RWPE1 (cell line): ENCODE results near the gene PID1.

Experiments
- CTCF ChIA-PET: fragments of 350-600 bp; sonication (Branson Sonifier 250); formaldehyde crosslinking; extraction: SDS; loops from one replicate; lab custom pipeline; 2021; lab: Yijun Ruan, JAX
- POLR2A ChIA-PET: fragments of 400-600 bp; formaldehyde crosslinking; extraction: SDS; loops from one replicate; lab custom pipeline; 2020; ENCODE audit warnings: antibody characterized with exemption; ENCODE audit not compliant: low non-redundant PET; lab: Yijun Ruan, JAX
- DNase-seq: peaks from one replicate; pipeline ENCODE4 v3.0.0; 2012; ENCODE audit warnings: low spot score
- H3K27ac ChIP-seq: fragments of 450-650 bp; 2 replicates; pipeline ENCODE4 v1.5.1; 2017
- TF ChIP-seq, protein P1 (sequence below): fragments of 450-650 bp; conservative IDR thresholded peaks from 2 replicates; pipeline ENCODE4 v1.5.1; 2017; ENCODE audit warnings: low read depth, mild to moderate bottlenecking

Gene PID1

DNA sequence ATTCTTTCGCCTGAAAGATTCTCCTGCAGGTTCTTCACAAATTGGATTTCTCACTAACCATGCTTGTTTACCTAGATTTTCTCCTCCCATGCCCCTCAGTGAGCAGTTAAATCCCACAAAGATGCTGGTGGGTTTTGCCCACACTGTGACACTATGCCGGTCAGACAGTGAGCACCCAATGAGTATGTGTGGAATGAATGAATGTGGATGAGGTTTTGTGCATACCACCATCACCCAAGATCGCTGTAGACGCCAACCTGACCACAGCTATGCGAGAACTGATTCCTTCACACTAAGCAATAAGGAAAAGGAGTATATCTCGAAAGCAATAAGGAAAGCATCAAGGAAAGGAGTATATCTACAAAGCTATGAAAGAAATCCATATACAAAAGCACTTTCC lies 116.7 kb downstream of the PID1 start:
- ChIA-PET CTCF (interaction anchor here (0.6 to 0.8 kb wide), 2 partner anchors 11 to 434 kb away, joined by 3 read pairs; no protein-coding TSS in a partner anchor), POLR2A (no interaction called here)
- no peak overlapping the region for H3K27ac ChIP-seq
- no peak for DNase-seq
- TF ChIP-seq, protein P1, sequence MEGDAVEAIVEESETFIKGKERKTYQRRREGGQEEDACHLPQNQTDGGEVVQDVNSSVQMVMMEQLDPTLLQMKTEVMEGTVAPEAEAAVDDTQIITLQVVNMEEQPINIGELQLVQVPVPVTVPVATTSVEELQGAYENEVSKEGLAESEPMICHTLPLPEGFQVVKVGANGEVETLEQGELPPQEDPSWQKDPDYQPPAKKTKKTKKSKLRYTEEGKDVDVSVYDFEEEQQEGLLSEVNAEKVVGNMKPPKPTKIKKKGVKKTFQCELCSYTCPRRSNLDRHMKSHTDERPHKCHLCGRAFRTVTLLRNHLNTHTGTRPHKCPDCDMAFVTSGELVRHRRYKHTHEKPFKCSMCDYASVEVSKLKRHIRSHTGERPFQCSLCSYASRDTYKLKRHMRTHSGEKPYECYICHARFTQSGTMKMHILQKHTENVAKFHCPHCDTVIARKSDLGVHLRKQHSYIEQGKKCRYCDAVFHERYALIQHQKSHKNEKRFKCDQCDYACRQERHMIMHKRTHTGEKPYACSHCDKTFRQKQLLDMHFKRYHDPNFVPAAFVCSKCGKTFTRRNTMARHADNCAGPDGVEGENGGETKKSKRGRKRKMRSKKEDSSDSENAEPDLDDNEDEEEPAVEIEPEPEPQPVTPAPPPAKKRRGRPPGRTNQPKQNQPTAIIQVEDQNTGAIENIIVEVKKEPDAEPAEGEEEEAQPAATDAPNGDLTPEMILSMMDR, result no peak

DNA sequence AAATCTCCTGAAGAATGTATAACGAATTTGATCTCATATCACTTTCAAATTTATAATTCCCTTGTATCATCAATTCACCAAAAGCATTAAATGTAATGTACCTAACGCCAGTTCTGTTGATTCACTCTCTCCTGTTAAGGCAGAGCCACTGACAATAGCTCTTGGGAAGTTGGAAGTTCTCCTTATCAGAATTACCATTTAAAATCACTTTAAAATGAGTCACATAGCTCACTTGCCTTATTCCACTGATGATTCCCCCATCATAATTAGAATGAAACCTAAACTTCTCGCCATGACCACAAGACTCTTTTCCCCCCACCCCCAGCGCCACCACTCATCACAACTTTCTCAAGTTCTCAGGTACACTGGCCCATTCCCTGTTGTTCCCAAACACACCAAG lies 117.1 kb downstream of the PID1 start:
- POLR2A ChIA-PET, result no interaction called here

DNA sequence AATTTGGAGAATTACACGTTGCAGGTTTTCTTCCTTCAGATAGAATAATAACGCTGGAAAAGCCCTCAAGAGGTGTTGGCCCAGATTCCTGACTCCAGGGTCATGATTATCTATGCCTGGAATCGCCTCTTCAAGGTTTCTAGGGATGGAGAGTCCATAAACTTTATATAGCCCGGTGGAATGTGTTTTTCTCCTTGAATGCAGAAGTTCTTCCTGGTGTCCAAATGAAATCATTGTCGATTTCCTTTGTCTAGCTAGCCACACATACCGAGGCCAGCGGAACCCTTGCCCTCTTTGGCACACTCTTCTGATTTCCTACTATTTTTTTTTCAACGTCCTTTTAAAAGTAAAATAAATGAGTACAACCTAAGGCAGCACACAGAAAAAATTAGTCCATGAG lies 117.8 kb downstream of the PID1 start:
- no peak overlapping the region for H3K27ac ChIP-seq
- ChIA-PET CTCF (no interaction called here), POLR2A (no interaction called here)
- no peak for DNase-seq
- TF ChIP-seq, protein P1, result no peak

More for the DNA sequence above, 117.1 kb downstream of the PID1 start:
- CTCF ChIA-PET, result no interaction called here
- TF ChIP-seq, protein P1, result no peak
- H3K27ac ChIP-seq, result no peak overlapping the region
- DNase-seq, result no peak

DNA sequence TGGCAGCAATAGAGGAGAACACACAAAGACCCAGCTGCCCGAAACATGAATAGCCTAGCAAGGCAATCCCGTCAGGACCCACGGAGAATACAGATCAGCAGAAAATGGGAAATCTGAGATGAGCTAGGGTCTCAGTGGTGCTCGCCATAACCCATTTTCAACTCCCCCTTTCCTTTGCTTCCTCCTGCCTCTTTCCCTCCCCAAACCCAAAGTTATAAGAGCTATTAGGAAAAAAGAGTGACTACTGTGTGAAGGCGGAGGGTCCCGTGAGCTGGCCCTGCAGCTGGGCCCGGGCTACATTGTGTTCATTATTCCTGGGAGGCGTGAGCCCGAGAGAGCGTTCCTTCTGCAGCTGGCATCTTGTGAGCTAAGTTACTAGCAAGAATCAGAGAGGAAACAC lies 118.4 kb downstream of the PID1 start:
- TF ChIP-seq, protein P1, result no peak
- no peak overlapping the region for H3K27ac ChIP-seq
- DNase-seq, result no peak
- ChIA-PET CTCF (no interaction called here), POLR2A (no interaction called here)

DNA sequence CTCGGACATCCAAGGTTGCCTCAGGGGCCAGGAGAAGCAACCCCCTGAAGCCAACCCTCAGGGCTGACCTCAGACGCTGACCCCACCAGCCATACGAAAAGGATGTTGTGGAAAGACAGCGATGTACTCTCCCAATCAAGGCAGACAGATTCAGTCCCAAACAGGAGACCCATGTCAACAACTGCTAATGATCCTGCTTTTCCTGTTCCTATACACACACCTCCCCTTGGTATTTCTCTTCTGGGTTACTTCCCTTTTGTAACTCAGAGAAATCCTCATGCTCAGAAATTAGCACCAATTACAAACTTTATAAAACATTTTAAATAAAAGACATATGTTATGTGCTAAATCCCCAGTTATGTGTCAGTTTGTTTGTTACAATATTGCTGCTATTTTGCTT lies 120.8 kb downstream of the PID1 start:
- H3K27ac ChIP-seq, result no peak overlapping the region
- DNase-seq, result no peak
- TF ChIP-seq, protein P1, result no peak
- ChIA-PET POLR2A (no interaction called here), CTCF (no interaction called here)

DNA sequence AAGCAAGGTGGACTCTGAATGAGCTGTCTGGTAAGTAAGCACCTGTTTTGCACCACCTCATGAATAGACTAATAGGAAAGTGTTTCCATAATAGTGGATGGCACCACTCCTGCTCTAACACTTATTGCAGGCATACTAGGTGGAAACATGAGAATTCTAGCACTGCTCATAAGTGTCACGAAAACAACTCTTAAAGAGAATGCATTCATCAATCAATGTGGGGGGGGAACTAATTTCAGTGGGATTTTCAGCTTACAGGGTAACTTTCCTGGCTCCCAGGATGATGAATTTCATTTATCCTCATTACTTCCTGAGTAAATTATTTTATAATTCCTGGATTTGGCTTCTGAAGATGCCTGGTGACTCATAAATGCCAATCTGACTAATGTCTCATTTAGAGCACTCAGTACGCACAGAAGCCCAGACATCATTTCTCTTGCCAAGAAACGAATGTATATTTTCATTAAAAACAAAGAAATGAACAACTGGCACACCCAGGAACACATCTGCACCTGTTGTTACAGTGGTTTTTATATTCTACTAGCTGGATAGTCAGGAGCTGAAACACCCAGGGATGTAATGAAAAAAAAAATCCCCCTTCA lies 129.6 kb downstream of the PID1 start:
- CTCF ChIA-PET, result interaction anchor here (0.7 kb wide), 1 partner anchor 89 kb away, joined by 3 read pairs; no protein-coding TSS in a partner anchor

More for the DNA sequence above, 129.6 kb downstream of the PID1 start:
- TF ChIP-seq, protein P1, result no peak
- H3K27ac ChIP-seq, result no peak overlapping the region
- DNase-seq, result peak; percentile 57
- POLR2A ChIA-PET, result no interaction called here
